GM12873 (cell line): ENCODE results near the gene LAMC1.

Experiments used
- CTCF ChIP-seq: IDR thresholded peaks from 2 replicates; pipeline ENCODE4 v1.5.1; 2012; ENCODE audit warnings: low read depth, mild to moderate bottlenecking, moderate library complexity, low read length, control low read depth; ENCODE audit not compliant: insufficient read depth; ENCODE audit errors: missing control alignments

LAMC1 gene

GRCh38 chr1:183044893-183045649 is 21.9 kb downstream of the LAMC1 start:
- TF ChIP-seq CTCF = no peak

- no peak for TF ChIP-seq CTCF
Observed at GRCh38 chr1:183048087-183049085, 25.2 kb downstream of the LAMC1 start.

- no peak for TF ChIP-seq CTCF
Observed at GRCh38 chr1:183051546-183051945, 28.3 kb downstream of the LAMC1 start.

GRCh38 chr1:183052861-183053260 is 29.6 kb downstream of the LAMC1 start:
- TF ChIP-seq CTCF = no peak

- TF ChIP-seq CTCF = no peak
Observed at GRCh38 chr1:183058851-183059502, 35.8 kb downstream of the LAMC1 start.

- TF ChIP-seq CTCF = no peak
Observed at GRCh38 chr1:183061194-183061593, 38.0 kb downstream of the LAMC1 start.

- no peak for TF ChIP-seq CTCF
Observed at GRCh38 chr1:183063349-183063748, 40.1 kb downstream of the LAMC1 start.
